Hepatocyte (in vitro differentiated cells): ENCODE data around the gene IL31. TPM values are rescaled to one million over a fixed set of nuclear protein-coding genes. Genes with fewer than 3 reads are reported as not detected.

Source experiments
- DNase-seq: peaks from one replicate; pipeline ENCODE4 v3.0.0-alpha.2; 2016; ENCODE audit warnings: low spot score
- H2AFZ ChIP-seq: fragments of 200-600 bp; sonication (generic); 2 replicates; pipeline ENCODE4 v1.6.0; 2016; ENCODE audit warnings: antibody characterized with exemption, mild to moderate bottlenecking
- H3K27ac ChIP-seq: fragments of 200-600 bp; sonication (generic); 2 replicates; pipeline ENCODE4 v1.5.1; 2016; ENCODE audit warnings: mild to moderate bottlenecking
- H3K27me3 ChIP-seq: fragments of 200-600 bp; sonication (generic); 2 replicates; pipeline ENCODE4 v1.6.1; 2016
- H3K36me3 ChIP-seq: fragments of 200-600 bp; sonication (generic); replicated peaks from 2 replicates; pipeline ENCODE4 v1.5.1; 2016; ENCODE audit warnings: low read depth; ENCODE audit not compliant: insufficient read depth
- H3K4me1 ChIP-seq: fragments of 200-600 bp; sonication (generic); 2 replicates; pipeline ENCODE4 v1.5.1; 2016; ENCODE audit warnings: mild to moderate bottlenecking, moderate library complexity; ENCODE audit not compliant: insufficient read depth
- H3K4me2 ChIP-seq: fragments of 200-600 bp; sonication (generic); 2 replicates; pipeline ENCODE4 v1.6.0; 2016
- H3K4me3 ChIP-seq: fragments of 200-600 bp; sonication (generic); 2 replicates; pipeline ENCODE4 v1.5.1; 2016; ENCODE audit warnings: mild to moderate bottlenecking
- H3K79me2 ChIP-seq: fragments of 200-600 bp; sonication (generic); 2 replicates; pipeline ENCODE4 v1.6.0; 2017; ENCODE audit warnings: mild to moderate bottlenecking
- H3K9me2 ChIP-seq: fragments of 200-600 bp; sonication (generic); replicated peaks from 2 replicates; pipeline ENCODE4 v1.6.0; 2017; ENCODE audit warnings: mild to moderate bottlenecking; ENCODE audit not compliant: insufficient read depth
- H3K9me3 ChIP-seq: fragments of 200-600 bp; sonication (generic); 2 replicates; pipeline ENCODE4 v1.5.1; 2016; ENCODE audit warnings: low read depth, mild to moderate bottlenecking
- H4K20me1 ChIP-seq: fragments of 200-600 bp; sonication (generic); 2 replicates; pipeline ENCODE4 v1.6.0; 2016; ENCODE audit warnings: mild to moderate bottlenecking; ENCODE audit not compliant: insufficient read depth, poor library complexity, severe bottlenecking
- EZH2 ChIP-seq: fragments of 200-600 bp; sonication (generic); IDR thresholded peaks from 2 replicates; pipeline ENCODE4 v1.6.1; 2016; ENCODE audit warnings: antibody characterized with exemption, mild to moderate bottlenecking, borderline replicate concordance
- EZH2phosphoT487 ChIP-seq: fragments of 200-600 bp; sonication (generic); IDR thresholded peaks from one replicate; pipeline ENCODE4 v1.6.1; 2018; ENCODE audit warnings: antibody characterized with exemption, mild to moderate bottlenecking, low read depth, moderate library complexity; ENCODE audit not compliant: unreplicated experiment, severe bottlenecking
- WGBS: methylation state at CpG from one replicate; pipeline ENCODE4 v1.1.6; 2016; ENCODE audit warnings: low lambda C conversion rate; ENCODE audit errors: missing lambda C conversion rate; 5-methylcytosine and 5-hydroxymethylcytosine counted together
- polyA plus RNA-seq: library from polyadenylated mRNA; unstranded; fragments of >200 nt; fragmentation: Nextera tagmentation; extraction: Ambion mirVana; gene quantifications from 2 replicates; pipeline ENCODE4 v1.2.1, GENCODE V29; 2016
- total RNA-seq: library from RNA; depleted of rRNA; stranded (reverse); fragments of >200 nt; gene quantifications from 2 replicates; pipeline ENCODE4 v1.2.3, GENCODE V29; 2014
- TF ChIP-seq, protein P1 (sequence below): fragments of 200-600 bp; sonication (generic); IDR thresholded peaks from 2 replicates; pipeline ENCODE4 v1.5.1; 2016; ENCODE audit warnings: antibody characterized with exemption, mild to moderate bottlenecking; ENCODE audit not compliant: poor library complexity

Gene IL31
- total and polyA plus RNA-seq, 2 experiments from 2014 or later: not detected

DNA sequence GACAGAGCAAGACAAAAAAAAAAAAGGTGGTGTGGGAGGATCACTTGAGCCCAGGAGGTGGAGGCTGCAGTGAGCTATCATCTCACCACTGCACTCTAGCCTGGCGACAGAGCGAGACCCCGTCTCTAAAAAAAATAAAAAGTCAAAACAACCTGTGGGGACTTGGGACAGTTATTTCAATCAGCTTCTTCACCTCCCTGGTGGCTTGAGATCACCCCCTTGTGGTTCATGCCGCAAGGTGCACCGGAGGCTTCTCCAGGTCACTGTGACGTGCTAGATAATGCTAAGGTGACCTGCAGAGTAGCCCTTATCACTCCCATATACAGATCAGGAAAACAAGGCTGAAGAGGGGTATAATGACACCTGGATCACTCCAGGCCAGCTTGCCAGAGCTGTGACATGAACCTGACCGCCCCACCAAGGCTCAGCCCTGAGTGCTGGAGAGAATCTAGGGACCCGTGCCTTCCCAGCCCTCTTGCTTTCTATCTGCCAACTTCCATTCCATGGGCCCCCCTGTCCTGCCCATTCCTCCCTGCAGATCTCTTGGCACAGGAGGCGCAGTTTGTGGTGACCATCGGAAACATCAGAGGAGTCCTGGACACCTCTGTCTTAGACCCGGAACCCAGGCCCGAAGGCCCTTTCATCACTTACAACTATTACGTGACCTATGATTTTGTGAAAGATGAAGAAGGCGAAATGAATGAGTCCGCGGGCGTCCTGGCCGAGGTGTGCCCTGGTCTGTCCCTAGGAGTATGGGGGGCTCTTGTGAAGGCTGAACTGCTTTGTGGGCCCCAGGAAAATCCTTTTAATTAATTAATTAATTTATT is 17.0 kb upstream of the IL31 start:
- TF ChIP-seq, protein P1, sequence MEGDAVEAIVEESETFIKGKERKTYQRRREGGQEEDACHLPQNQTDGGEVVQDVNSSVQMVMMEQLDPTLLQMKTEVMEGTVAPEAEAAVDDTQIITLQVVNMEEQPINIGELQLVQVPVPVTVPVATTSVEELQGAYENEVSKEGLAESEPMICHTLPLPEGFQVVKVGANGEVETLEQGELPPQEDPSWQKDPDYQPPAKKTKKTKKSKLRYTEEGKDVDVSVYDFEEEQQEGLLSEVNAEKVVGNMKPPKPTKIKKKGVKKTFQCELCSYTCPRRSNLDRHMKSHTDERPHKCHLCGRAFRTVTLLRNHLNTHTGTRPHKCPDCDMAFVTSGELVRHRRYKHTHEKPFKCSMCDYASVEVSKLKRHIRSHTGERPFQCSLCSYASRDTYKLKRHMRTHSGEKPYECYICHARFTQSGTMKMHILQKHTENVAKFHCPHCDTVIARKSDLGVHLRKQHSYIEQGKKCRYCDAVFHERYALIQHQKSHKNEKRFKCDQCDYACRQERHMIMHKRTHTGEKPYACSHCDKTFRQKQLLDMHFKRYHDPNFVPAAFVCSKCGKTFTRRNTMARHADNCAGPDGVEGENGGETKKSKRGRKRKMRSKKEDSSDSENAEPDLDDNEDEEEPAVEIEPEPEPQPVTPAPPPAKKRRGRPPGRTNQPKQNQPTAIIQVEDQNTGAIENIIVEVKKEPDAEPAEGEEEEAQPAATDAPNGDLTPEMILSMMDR: peak; percentile 69
- TF ChIP-seq EZH2phosphoT487: no peak
- no peak overlapping the region for H3K4me3 ChIP-seq
- H3K4me1 ChIP-seq: no peaks in the 10 kb centered on the region
- no peaks in the 10 kb centered on the region for H3K27me3 ChIP-seq
- H3K27ac ChIP-seq: no peak overlapping the region
- no peak overlapping the region for H2AFZ ChIP-seq
- H3K4me2 ChIP-seq: no peak overlapping the region
- WGBS: 70% methylated on average over 18 of the region's 18 CpGs
- DNase-seq: peak; percentile 77
- H3K36me3 ChIP-seq: no peaks in the 10 kb centered on the region
- no peaks in the 10 kb centered on the region for H3K9me3 ChIP-seq
- no peaks in the 10 kb centered on the region for H4K20me1 ChIP-seq
- no peaks in the 10 kb centered on the region for H3K9me2 ChIP-seq
- H3K79me2 ChIP-seq: no peaks in the 10 kb centered on the region

DNA sequence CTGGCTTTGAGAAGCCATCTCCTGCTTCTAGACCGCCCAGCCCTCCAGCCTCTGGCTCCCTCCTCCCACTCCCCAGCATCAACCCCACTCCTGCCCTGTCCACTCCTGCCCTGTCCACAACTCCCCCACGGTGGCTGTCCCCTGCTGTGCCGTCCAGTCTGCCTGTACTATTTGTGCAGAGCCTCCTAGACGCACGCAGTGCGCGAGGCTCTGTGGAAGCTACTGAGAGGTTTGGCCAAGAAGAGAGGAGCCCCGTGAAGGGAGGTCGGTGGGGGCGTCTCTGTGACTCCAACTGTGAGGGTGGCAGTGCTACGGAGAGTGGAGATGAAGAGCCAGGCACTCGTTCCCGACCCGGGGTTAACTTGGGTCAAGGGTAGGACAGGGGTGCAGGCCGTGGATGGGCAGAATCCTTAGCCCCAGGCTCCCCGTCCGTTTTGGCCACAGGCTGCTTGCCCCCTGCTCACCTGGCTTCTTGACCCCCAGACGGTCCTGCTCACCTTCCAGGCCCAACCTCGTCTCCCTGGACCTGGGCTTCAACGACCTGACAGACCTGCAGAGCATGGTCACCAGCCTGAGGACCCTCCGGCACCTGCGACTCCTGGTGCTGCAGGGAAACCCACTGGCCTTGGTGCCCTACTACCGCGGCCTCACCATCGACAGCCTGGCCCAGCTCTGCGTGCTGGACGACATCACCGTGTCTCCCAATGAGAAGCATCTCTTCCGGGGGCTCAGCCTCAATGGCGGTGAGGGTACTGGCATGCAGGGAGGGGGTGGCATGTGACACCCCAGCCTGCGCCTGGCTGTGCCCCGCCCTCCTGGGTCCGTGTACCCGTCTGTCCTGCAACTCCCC is 15.8 kb upstream of the IL31 start:
- TF ChIP-seq, protein P1: no peak
- no peak for TF ChIP-seq EZH2phosphoT487
- TF ChIP-seq EZH2: no peak
- 89% methylated on average over 31 of the region's 34 CpGs for WGBS
- Histone ChIP-seq H2AFZ (no peak overlapping the region), H3K4me2 (no peak overlapping the region), H3K9me3 (no peaks in the 10 kb centered on the region), H3K27ac (no peak overlapping the region), H3K79me2 (no peaks in the 10 kb centered on the region), H3K4me1 (no peaks in the 10 kb centered on the region), H3K4me3 (no peak overlapping the region), H3K9me2 (no peaks in the 10 kb centered on the region), H3K36me3 (no peaks in the 10 kb centered on the region), H3K27me3 (no peaks in the 10 kb centered on the region), H4K20me1 (no peaks in the 10 kb centered on the region)
- DNase-seq: no peak

DNA sequence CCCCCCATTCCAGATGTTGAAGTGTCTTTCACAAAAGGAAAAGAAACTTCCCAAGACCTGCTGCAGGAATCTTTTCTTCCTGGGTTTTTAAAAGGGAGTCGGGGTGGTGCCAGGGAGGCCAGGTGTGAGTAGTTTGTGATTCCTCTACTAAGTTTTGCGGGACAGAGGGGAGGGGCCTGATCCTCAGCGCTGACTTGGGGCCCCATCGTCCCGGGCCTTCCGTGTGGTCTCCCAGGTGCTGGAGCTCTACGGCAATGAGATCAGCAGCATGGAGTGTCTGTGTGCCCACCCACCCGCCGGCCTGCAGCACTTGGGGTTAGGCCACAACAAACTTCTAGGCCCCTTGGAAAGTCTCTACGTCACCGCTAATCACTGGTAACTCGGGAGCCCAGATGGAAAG is 13.4 kb upstream of the IL31 start:
- H4K20me1 ChIP-seq: no peaks in the 10 kb centered on the region
- TF ChIP-seq EZH2: no peak
- H3K27ac ChIP-seq: no peak overlapping the region
- no peaks in the 10 kb centered on the region for H3K9me3 ChIP-seq
- H3K4me3 ChIP-seq: no peak overlapping the region
- no peaks in the 10 kb centered on the region for H3K27me3 ChIP-seq
- H3K79me2 ChIP-seq: no peaks in the 10 kb centered on the region
- WGBS: 78% methylated on average over 12 of the region's 12 CpGs
- H3K9me2 ChIP-seq: no peaks in the 10 kb centered on the region
- no peak overlapping the region for H2AFZ ChIP-seq
- peaks cover 3% of the 10 kb centered on the region for H3K4me1 ChIP-seq
- H3K36me3 ChIP-seq: no peaks in the 10 kb centered on the region
- DNase-seq: no peak
- H3K4me2 ChIP-seq: no peak overlapping the region
